K562 (cell line): Measurements from ENCODE around the gene HOXB1. TPM values are rescaled to one million over a fixed set of nuclear protein-coding genes. Genes with fewer than 3 reads are reported as not detected.

Experiments
- ATAC-seq: fragments of 200-7000 bp; cut with Tn5 transposase; 3 replicates; pipeline ENCODE4 v1.9.1; 2020; ENCODE audit warnings: moderate library complexity
- BruUV-seq: library from RNA; stranded (reverse); fragments of 400-500 nt; replicated peaks from 2 replicates; lab custom pipeline; 2021; lab: Mats Ljungman, UMichigan
- CTCF ChIA-PET: fragments of 300-600 bp; formaldehyde crosslinking; extraction: SDS; loops from one replicate; lab custom pipeline; 2021; ENCODE audit warnings: low intra/inter-chr PET ratio; lab: Yijun Ruan, JAX
- POLR2A ChIA-PET: fragments of 300-600, 350-650 bp; sonication (Branson Sonifier 250); formaldehyde crosslinking; extraction: SDS; loops from one replicate; lab custom pipeline; 2021; ENCODE audit warnings: antibody characterized with exemption, inconsistent platforms; lab: Yijun Ruan, JAX
- DNase-seq, 4 experiments: peaks; one replicate each; pipeline versions ENCODE4 v3.0.0 to v3.0.0-alpha.2; 2011 to 2018; ENCODE audit warnings: low spot score in 3 of 4, mixed read lengths in 3 of 4; ENCODE audit errors: extremely low read depth in 1 of 4
- FAIRE-seq: peaks from 2 replicates; lab custom pipeline; 2011; peaks lifted over from hg19 to GRCh38; lab: Jason Lieb, UNC
- H2AFZ ChIP-seq: 2 replicates; pipeline ENCODE4 v1.6.0; 2011; ENCODE audit warnings: low read depth, low read length, control low read depth, inconsistent platforms
- H3K27ac ChIP-seq: fragments of 200-600 bp; 3 replicates; pipeline ENCODE4 v1.8.0; 2011; ENCODE audit warnings: low read depth, mild to moderate bottlenecking, control low read depth, inconsistent platforms, low read length, moderate library complexity, mixed read lengths; ENCODE audit errors: extremely low read depth
- H3K27me3 ChIP-seq, 2 experiments: fragments of 300-600 bp in 1 of 2; 2 replicates in 1 of 2; 3 replicates in 1 of 2; pipeline versions ENCODE4 v1.6.0 to v1.8.0; 2011; ENCODE audit warnings: inconsistent platforms in 2 of 2, low read length in 2 of 2, mild to moderate bottlenecking in 1 of 2, mixed read lengths in 1 of 2, moderate library complexity in 1 of 2; ENCODE audit not compliant: control insufficient read depth in 2 of 2, insufficient read depth in 2 of 2
- H3K36me3 ChIP-seq: fragments of 300-600 bp; 3 replicates; pipeline ENCODE4 v1.8.0; 2011; ENCODE audit warnings: mild to moderate bottlenecking, low read length, inconsistent platforms; ENCODE audit not compliant: control insufficient read depth, insufficient read depth
- H3K4me1 ChIP-seq, 2 experiments: fragments of 200-600 bp in 1 of 2; replicated peaks in 1 of 2; 2 replicates in 1 of 2; 3 replicates in 1 of 2; pipeline versions ENCODE4 v1.5.1 to v1.8.0; 2011; ENCODE audit warnings: inconsistent platforms in 2 of 2, low read length in 2 of 2, mild to moderate bottlenecking in 1 of 2, mixed read lengths in 1 of 2, moderate library complexity in 1 of 2; ENCODE audit not compliant: control insufficient read depth in 2 of 2, insufficient read depth in 2 of 2
- H3K4me2 ChIP-seq: 2 replicates; pipeline ENCODE4 v1.6.1; 2011; ENCODE audit warnings: low read length, control low read depth, inconsistent platforms, mixed read lengths; ENCODE audit not compliant: insufficient read depth
- H3K4me3 ChIP-seq: fragments of 200-600 bp; sonication (generic), shearing (Covaris generic); 2 replicates; pipeline ENCODE4 v1.5.1; 2016; ENCODE audit warnings: control low read depth, inconsistent platforms
- H3K79me2 ChIP-seq: fragments of 200-600 bp; 3 replicates; pipeline ENCODE4 v1.8.0; 2011; ENCODE audit warnings: low read length, inconsistent platforms; ENCODE audit not compliant: control insufficient read depth, insufficient read depth
- H3K9ac ChIP-seq, 2 experiments: 2 replicates each; pipeline versions ENCODE4 v1.6.0 to v1.6.1; 2011; ENCODE audit warnings: low read depth in 2 of 2, low read length in 2 of 2, control low read depth in 1 of 2, inconsistent platforms in 1 of 2, mild to moderate bottlenecking in 1 of 2, mixed read lengths in 1 of 2; ENCODE audit not compliant: insufficient read depth in 1 of 2
- H3K9me1 ChIP-seq: one replicate; pipeline ENCODE4 v1.6.0; 2011; ENCODE audit warnings: inconsistent platforms, mild to moderate bottlenecking, low read length, moderate library complexity; ENCODE audit not compliant: control insufficient read depth, insufficient read depth
- H3K9me3 ChIP-seq: replicated peaks from 2 replicates; pipeline ENCODE4 v1.5.1; 2011; ENCODE audit warnings: low read depth, low read length, inconsistent platforms; ENCODE audit not compliant: control insufficient read depth, insufficient read depth
- H4K20me1 ChIP-seq: replicated peaks from 2 replicates; pipeline ENCODE4 v1.6.1; 2011; ENCODE audit warnings: low read length, inconsistent platforms, mixed read lengths; ENCODE audit not compliant: control insufficient read depth, insufficient read depth
- AFF1 ChIP-seq, 2 experiments: fragments of 450-650 bp; IDR thresholded peaks; 2 replicates each; pipeline ENCODE4 v1.6.1; 2018; ENCODE audit warnings: mild to moderate bottlenecking in 2 of 2, low read depth in 1 of 2; ENCODE audit not compliant: partially characterized antibody in 2 of 2
- BACH1 ChIP-seq: fragments of 200-800 bp; sonication (Bioruptor generic); IDR thresholded peaks from 2 replicates; pipeline ENCODE4 v1.6.1; 2016; ENCODE audit warnings: missing genetic modification characterization, missing compliant biosample characterization
- BRD4 ChIP-seq: fragments of 200-600 bp; sonication (generic); IDR thresholded peaks from 2 replicates; pipeline ENCODE4 v1.6.1; 2017; ENCODE audit warnings: inconsistent platforms
- E2F1 ChIP-seq: sonication (generic); formaldehyde crosslinking; IDR thresholded peaks from 2 replicates; pipeline ENCODE4 v1.8.1; 2023; ENCODE audit warnings: mild to moderate bottlenecking, missing genetic modification reagents, moderate library complexity
- EP400 ChIP-seq: fragments of 450-650 bp; IDR thresholded peaks from 2 replicates; pipeline ENCODE4 v1.6.1; 2017; ENCODE audit warnings: antibody characterized with exemption, mild to moderate bottlenecking, moderate library complexity
- HNRNPH1 ChIP-seq: fragments of 200-400 bp; formaldehyde crosslinking; optimal IDR thresholded peaks from 2 replicates; pipeline ENCODE3; 2017; ENCODE audit warnings: low read depth, mild to moderate bottlenecking, low read length, moderate library complexity
- HOXB6 ChIP-seq: fragments of 250-450 bp; sonication (Bioruptor Pico); IDR thresholded peaks from 2 replicates; pipeline ENCODE4 v1.5.1; 2022; ENCODE audit warnings: mild to moderate bottlenecking, borderline replicate concordance
- L3MBTL2 ChIP-seq: fragments of 450-650 bp; IDR thresholded peaks from 2 replicates; pipeline ENCODE4 v1.6.1; 2016; ENCODE audit warnings: mild to moderate bottlenecking, moderate library complexity
- MBD2 ChIP-seq: sonication (generic); IDR thresholded peaks from 2 replicates; pipeline ENCODE4 v1.6.1; 2016; ENCODE audit warnings: low read depth, borderline replicate concordance
- MYBL2 ChIP-seq, 2 experiments: fragments of 450-650 bp in 1 of 2; sonication (generic) in 1 of 2; formaldehyde crosslinking in 1 of 2; IDR thresholded peaks; 2 replicates each; pipeline versions ENCODE4 v1.6.1 to v1.8.1; 2017 to 2022; ENCODE audit warnings: borderline replicate concordance in 1 of 2, inconsistent platforms in 1 of 2, low read depth in 1 of 2, mild to moderate bottlenecking in 1 of 2, missing genetic modification reagents in 1 of 2, moderate library complexity in 1 of 2
- PHF8 ChIP-seq: fragments of 200-600 bp; sonication (generic); IDR thresholded peaks from 2 replicates; pipeline ENCODE4 v1.6.1; 2012; ENCODE audit warnings: mixed run types, mild to moderate bottlenecking, inconsistent platforms, low read length, moderate library complexity, borderline replicate concordance
- POLR2G ChIP-seq: fragments of 200-400 bp; formaldehyde crosslinking; IDR thresholded peaks from 2 replicates; pipeline ENCODE4 v1.6.1; 2017; ENCODE audit warnings: low read depth, mild to moderate bottlenecking, antibody characterized with exemption, low read length, moderate library complexity
- SMAD4 ChIP-seq: fragments of 250-450 bp; sonication (Bioruptor Pico); conservative IDR thresholded peaks from 2 replicates; pipeline ENCODE4 v1.8.0; 2021; ENCODE audit warnings: inconsistent platforms, mild to moderate bottlenecking, moderate library complexity
- SUPT5H ChIP-seq: fragments of 450-650 bp; IDR thresholded peaks from 2 replicates; pipeline ENCODE4 v1.6.1; 2016
- ZBTB7A ChIP-seq: IDR thresholded peaks from 2 replicates; pipeline ENCODE4 v1.6.1; 2011; ENCODE audit warnings: low read depth, mild to moderate bottlenecking, low read length, moderate library complexity, borderline replicate concordance; ENCODE audit not compliant: control insufficient read depth
- WGBS: fragments of 100-300 bp; shearing (Covaris generic); methylation state at CpG from one replicate; pipeline ENCODE4 v1.1.6; 2016; ENCODE audit warnings: low coverage, mixed read lengths; ENCODE audit not compliant: insufficient coverage; ENCODE audit errors: missing lambda C conversion rate; 5-methylcytosine and 5-hydroxymethylcytosine counted together
- in situ Hi-C: fragments of 300-500 bp; cut with MboI; formaldehyde crosslinking; loops from 4 replicates; pipeline ENCODE4 v1.15.0; 2018; ENCODE audit warnings: inconsistent platforms, mixed read lengths
- intact Hi-C: fragments of 100-400 bp; cut with micrococcal nuclease; formaldehyde crosslinking; loops from 2 replicates; pipeline ENCODE4 v1.14.2; 2022
- polyA plus RNA-seq, 8 experiments: library from polyadenylated mRNA; depleted of rRNA in 4 of 8; stranded (reverse) in 5 of 8; unstranded in 3 of 8; fragments of >200 nt; fragmentation: Nextera tagmentation in 2 of 8; fragmentation: Illumina TruSeq in 1 of 8; extraction: Ambion mirVana in 2 of 8; extraction: Trizol in 1 of 8; gene quantifications; 2 replicates each; pipeline versions ENCODE4 v1.2.1 to v1.2.3, GENCODE V29; 2011 to 2014; ENCODE audit warnings: inconsistent platforms in 1 of 8, missing spikeins in 1 of 8
- total RNA-seq, 7 experiments: library from RNA; depleted of rRNA in 6 of 7; stranded (reverse); fragments of >200 nt in 6 of 7; fragmentation: Illumina TruSeq in 2 of 7; extraction: Trizol in 2 of 7; gene quantifications; 2 replicates each; pipeline versions ENCODE4 v1.2.1 to v1.2.3, GENCODE V29; 2011 to 2021; ENCODE audit warnings: low replicate concordance in 1 of 7

The HOXB1 gene
- total and polyA plus RNA-seq, 9 of the 15 experiments (the other 6 are each of a cell fraction or from before 2014, with no cell fraction given): 0.04 TPM; not detected in 8

GRCh38 chr17:48579760-48580554, 49.1 kb upstream of the HOXB1 start:
- H3K4me2 ChIP-seq: peak overlapping the region; percentile 93
- peak overlapping the region; percentile 71 for H3K4me3 ChIP-seq
- DNase-seq (peak in 2 of 4 experiments; percentile 62 to 84), ATAC-seq (peak; percentile 12), FAIRE-seq (peak; percentile 71)
- peak overlapping the region; percentile 53 for H2AFZ ChIP-seq
- intact Hi-C loops: loop anchor here (1.0 kb wide), 2 partner anchors 33 to 325 kb away; no protein-coding TSS in a partner anchor
- H3K9ac ChIP-seq: peak overlapping the region; percentile 95; a peak in 3 of 4 replicates
- peaks cover 94% of the 10 kb centered on the region for H3K79me2 ChIP-seq
- H4K20me1 ChIP-seq: no peaks in the 10 kb centered on the region
- BruUV-seq: no TSS peak
- no peaks in the 10 kb centered on the region for H3K9me3 ChIP-seq
- in situ Hi-C loops: no loop called here
- H3K27ac ChIP-seq: peak overlapping the region; percentile 95
- ChIA-PET CTCF (interaction anchor here (0.7 kb wide), 1 partner anchor 240 kb away, joined by 4 read pairs; no protein-coding TSS in a partner anchor), POLR2A (interaction anchor here (0.7 to 1.0 kb wide), 6 partner anchors 9 to 275 kb away, joined by 3 to 5 read pairs (median 4); no protein-coding TSS in a partner anchor)
- no peaks in the 10 kb centered on the region for H3K27me3 ChIP-seq
- H3K36me3 ChIP-seq: peaks cover 17% of the 10 kb centered on the region; the same call in 2 of the 3 replicates
- 2% methylated on average over 23 of the region's 26 CpGs for WGBS
- no peaks in the 10 kb centered on the region for H3K9me1 ChIP-seq
- H3K4me1 ChIP-seq: peaks cover 42 to 50% of the 10 kb centered on the region in 2 experiments
- no peak for TF ChIP-seq MYBL2 (IDR thresholded peaks at IDR 0.05; ENCODE audit: low read depth)
- TF ChIP-seq MYBL2 (CRISPR knock-in tag; IDR thresholded peaks at IDR 0.05; ENCODE audit: borderline replicate concordance): no peak
- peak; percentile 24; the same call in 1 of the 2 replicates for TF ChIP-seq PHF8
- TF ChIP-seq SUPT5H: no peak; the same call in 1 of the 2 replicates
- peak; percentile 56 for TF ChIP-seq POLR2G
- peak; percentile 21; the same call in 1 of the 2 replicates for TF ChIP-seq MBD2
- no peak for TF ChIP-seq HNRNPH1
- TF ChIP-seq L3MBTL2: peak; percentile 68; the same call in 1 of the 2 replicates
- peak; percentile 66; the same call in 1 of the 2 replicates for TF ChIP-seq EP400
- TF ChIP-seq E2F1: no peak
- peak; percentile 80; the same call in 1 of the 2 replicates for TF ChIP-seq BRD4
- no peak for TF ChIP-seq HOXB6 (CRISPR knock-in tag)
- peak in 1 of 2 experiments; percentile 79 for TF ChIP-seq AFF1 (IDR thresholded peaks at IDR 0.05; ENCODE audit: low read depth in 1 of 2, partially characterized antibody in 2 of 2)
- TF ChIP-seq SMAD4 (CRISPR knock-in tag): peak; percentile 26; the same call in 1 of the 2 replicates
- TF ChIP-seq ZBTB7A: peak; percentile 87
- 0 out of 2 replicates have a peak, but pooled peaks have one; percentile 17 for TF ChIP-seq BACH1 (tag)
